Left ventricle myocardium inferior (tissue), 1 donor: ENCODE results near the gene CEMIP2. TPM values are rescaled to one million over a fixed set of nuclear protein-coding genes. Genes with fewer than 3 reads are reported as not detected.

Experiments used
- DNase-seq: peaks from one replicate; pipeline ENCODE4 v3.0.0-alpha.2; 2020
- H3K27ac ChIP-seq: fragments of 200-600 bp; replicated peaks from 2 replicates; pipeline ENCODE4 v1.8.0; 2021
- H3K27me3 ChIP-seq: fragments of 200-600 bp; 2 replicates; pipeline ENCODE4 v1.8.0; 2021; ENCODE audit warnings: low read depth
- H3K36me3 ChIP-seq: fragments of 200-600 bp; 2 replicates; pipeline ENCODE4 v1.8.0; 2021
- H3K4me1 ChIP-seq: fragments of 200-600 bp; 2 replicates; pipeline ENCODE4 v1.8.0; 2021
- H3K4me3 ChIP-seq: fragments of 200-600 bp; 2 replicates; pipeline ENCODE4 v1.8.0; 2021; ENCODE audit warnings: mild to moderate bottlenecking, moderate library complexity
- H3K9me3 ChIP-seq: fragments of 200-600 bp; replicated peaks from 2 replicates; pipeline ENCODE4 v1.8.0; 2021
- CTCF ChIP-seq: fragments of 200-600 bp; IDR thresholded peaks from 2 replicates; pipeline ENCODE4 v1.8.0; 2021; ENCODE audit warnings: antibody characterized with exemption, mild to moderate bottlenecking, borderline replicate concordance
- intact Hi-C: fragments of 100-400 bp; cut with micrococcal nuclease; formaldehyde crosslinking; loops from one replicate; pipeline ENCODE4 v1.11.0; 2022
- total RNA-seq: library from RNA; stranded (reverse); fragmentation: NEBNext Ultra II Directional; extraction: Animal tissue kit (Norgen Biotek cat#: 25700); gene quantifications from one replicate; pipeline ENCODE4 v1.2.1, GENCODE V29; 2021
- donor health status: DM: no; HTN: yes; CAD: no; lungs with severe emphysema.

Gene CEMIP2
- total RNA-seq, 1 donor from 2014 or later: 11.7 TPM

- no peaks in the 10 kb centered on the region for H3K36me3 ChIP-seq
- intact Hi-C loops: loop anchor here (10.0 kb wide), 1 partner anchor 157 kb away; no protein-coding TSS in a partner anchor
- DNase-seq: no peak
- no peaks in the 10 kb centered on the region for H3K9me3 ChIP-seq
- no peaks in the 10 kb centered on the region for H3K27me3 ChIP-seq
- TF ChIP-seq CTCF: no peak
- no peak overlapping the region for H3K27ac ChIP-seq
- peaks cover 46% of the 10 kb centered on the region for H3K4me1 ChIP-seq
- no peak overlapping the region for H3K4me3 ChIP-seq
These were observed 6.4 kb downstream of the CEMIP2 start for GRCh38 chr9:71761938-71762353.

- H3K27ac ChIP-seq: no peak overlapping the region
- intact Hi-C loops: loop anchor here (10.0 kb wide), 1 partner anchor 156 kb away; no protein-coding TSS in a partner anchor
These were observed 7.4 kb downstream of the CEMIP2 start for GRCh38 chr9:71760901-71761300.

GRCh38 chr9:71758785-71759184 lies 9.5 kb downstream of the CEMIP2 start:
- no peaks in the 10 kb centered on the region for H3K9me3 ChIP-seq
- intact Hi-C loops: no loop called here
- H3K27ac ChIP-seq: no peak overlapping the region
- H3K36me3 ChIP-seq: no peaks in the 10 kb centered on the region
- no peak for TF ChIP-seq CTCF
- peaks cover 24% of the 10 kb centered on the region for H3K4me1 ChIP-seq
- no peak for DNase-seq
- no peaks in the 10 kb centered on the region for H3K27me3 ChIP-seq
- H3K4me3 ChIP-seq: no peak overlapping the region

More at GRCh38 chr9:71760901-71761300, 7.4 kb downstream of the CEMIP2 start:
- no peaks in the 10 kb centered on the region for H3K27me3 ChIP-seq
- H3K4me1 ChIP-seq: peaks cover 41% of the 10 kb centered on the region
- no peak for TF ChIP-seq CTCF
- no peak for DNase-seq
- H3K9me3 ChIP-seq: no peaks in the 10 kb centered on the region
- H3K36me3 ChIP-seq: no peaks in the 10 kb centered on the region
- H3K4me3 ChIP-seq: no peak overlapping the region

- Histone ChIP-seq H3K9me3 (no peaks in the 10 kb centered on the region), H3K4me1 (peaks cover 19% of the 10 kb centered on the region), H3K36me3 (no peaks in the 10 kb centered on the region), H3K4me3 (no peak overlapping the region), H3K27ac (no peak overlapping the region), H3K27me3 (no peaks in the 10 kb centered on the region)
- TF ChIP-seq CTCF: no peak
- no peak for DNase-seq
- intact Hi-C loops: no loop called here
These were observed 10.0 kb downstream of the CEMIP2 start for GRCh38 chr9:71758277-71758676.

- no peaks in the 10 kb centered on the region for H3K9me3 ChIP-seq
- H3K27me3 ChIP-seq: no peaks in the 10 kb centered on the region
- no peaks in the 10 kb centered on the region for H3K36me3 ChIP-seq
- no peak overlapping the region for H3K27ac ChIP-seq
- intact Hi-C loops: no loop called here
- no peak for TF ChIP-seq CTCF
- DNase-seq: no peak
- H3K4me3 ChIP-seq: no peak overlapping the region
- H3K4me1 ChIP-seq: peaks cover 19% of the 10 kb centered on the region
These were observed 11.6 kb downstream of the CEMIP2 start for GRCh38 chr9:71756753-71757152.

- no peaks in the 10 kb centered on the region for H3K27me3 ChIP-seq
- H3K4me3 ChIP-seq: no peak overlapping the region
- no peak for TF ChIP-seq CTCF
- peaks cover 15% of the 10 kb centered on the region for H3K4me1 ChIP-seq
- intact Hi-C loops: no loop called here
- H3K9me3 ChIP-seq: no peaks in the 10 kb centered on the region
- DNase-seq: no peak
- no peak overlapping the region for H3K27ac ChIP-seq
- no peaks in the 10 kb centered on the region for H3K36me3 ChIP-seq
These were observed 12.4 kb downstream of the CEMIP2 start for GRCh38 chr9:71755869-71756268.
